Measurements from ENCODE around the gene CPA5. TPM values are rescaled to one million over a fixed set of nuclear protein-coding genes. Genes with fewer than 3 reads are reported as not detected.

Gene CPA5
- polyA plus RNA-seq, 1 of the 3 experiments (the other 2 are of a cell fraction): 1.3 TPM

GRCh38 chr7:130365088-130365487 is 20.5 kb downstream of the CPA5 start (continued):
- TF ChIP-seq EZH2phosphoT487 (IDR thresholded peaks at IDR 0.05; ENCODE audit: borderline replicate concordance, low read depth) (no peak), YY1 (IDR thresholded peaks at IDR 0.05; ENCODE audit: low read depth) (no peak)

DNA sequence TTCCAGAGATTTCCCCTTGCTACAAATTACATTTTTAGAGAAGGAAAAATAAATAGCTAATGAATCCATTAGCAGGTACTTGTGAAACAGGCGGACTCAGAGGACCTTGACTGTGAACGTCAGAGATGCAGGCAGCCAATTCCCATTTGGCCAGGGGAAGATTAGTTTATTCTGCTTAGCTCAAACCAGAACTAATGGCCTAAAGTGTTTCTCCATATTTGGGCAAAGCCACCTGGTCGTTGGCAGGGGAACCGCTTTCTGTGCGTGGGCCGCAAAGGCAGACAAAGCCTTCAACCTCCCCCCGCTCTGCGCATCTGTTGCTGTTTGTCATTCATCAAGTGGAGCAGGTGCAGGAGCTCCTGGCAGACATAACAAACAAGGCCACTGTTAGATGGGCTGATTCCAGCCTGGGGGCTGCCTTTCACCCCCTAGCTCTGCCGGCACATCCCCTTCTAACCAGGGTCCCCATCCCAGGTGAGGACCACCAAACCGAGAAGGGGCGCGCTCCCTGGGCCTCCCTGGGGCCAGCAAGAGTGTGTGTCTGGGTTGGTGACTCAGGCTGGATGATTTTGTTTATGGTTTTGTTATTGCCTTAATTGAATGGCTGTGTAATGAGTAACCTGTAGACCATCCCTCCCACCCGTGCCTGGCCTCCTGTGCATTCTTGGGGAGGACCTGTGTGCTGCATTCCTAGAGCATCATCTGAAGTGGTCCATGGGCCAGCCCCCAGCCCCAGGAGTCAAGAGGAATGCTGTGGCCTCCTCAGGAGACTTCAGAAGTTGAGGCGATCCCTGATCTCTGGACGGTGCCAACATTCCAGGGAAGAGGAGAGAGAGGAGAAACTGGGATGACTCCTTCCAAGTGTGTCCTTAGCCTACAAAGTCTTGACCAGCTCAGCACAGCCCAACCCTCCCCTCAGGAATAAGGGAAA is 21.2 kb downstream of the CPA5 start:
- Histone ChIP-seq H2AFZ (ENCODE audit: low read depth) (no peak overlapping the region), H3K9me3 (no peaks in the 10 kb centered on the region), H3K27me3 (ENCODE audit: insufficient read depth) (no peaks in the 10 kb centered on the region), H3F3A (replicated peaks; ENCODE audit: insufficient read depth) (peaks cover 13% of the 10 kb centered on the region), H3K4me1 (ENCODE audit: control insufficient read depth in 1 of 2, insufficient read depth in 2 of 2, low read depth in 1 of 2, low read length in 1 of 2) (peaks cover 47 to 66% of the 10 kb centered on the region in 2 experiments), H3K9ac (no peak overlapping the region), H3K4me3 (ENCODE audit: low read depth in 2 of 2, low read length in 1 of 2) (no peak overlapping the region), H3K9me2 (no peaks in the 10 kb centered on the region), H4K20me1 (ENCODE audit: insufficient read depth) (no peaks in the 10 kb centered on the region), H3K79me2 (ENCODE audit: insufficient read depth) (no peaks in the 10 kb centered on the region), H3K27ac (ENCODE audit: low read depth in 2 of 2, low read length in 1 of 2) (peak overlapping the region in 1 of 2 experiments; percentile 96; a peak in 2 of 4 replicates), H3K36me3 (replicated peaks in 1 of 2; ENCODE audit: control insufficient read depth in 1 of 2, insufficient read depth in 2 of 2, low read length in 1 of 2) (no peaks in the 10 kb centered on the region), H3K4me2 (peak overlapping the region; percentile 26)
- DNase-seq: peak; percentile 73
- ChIA-PET POLR2A (interaction anchor here (1.0 kb wide), 1 partner anchor 160 kb away, joined by 5 read pairs; the partner anchor contains the start of gene TMEM209), CTCF (interaction anchor here (1.0 kb wide), 1 partner anchor 27 kb away, joined by 3 read pairs; no protein-coding TSS in a partner anchor)
- WGBS (ENCODE audit: low lambda C conversion rate): 76% methylated on average over 15 of the region's 15 CpGs
- peak; percentile 56; the same call in 1 of the 2 replicates for TF ChIP-seq TCF12 (IDR thresholded peaks at IDR 0.05)
- no peak; a peak in 1 of 4 replicates for TF ChIP-seq EP300 (IDR thresholded peaks at IDR 0.05; ENCODE audit: borderline replicate concordance in 1 of 2, low read depth in 1 of 2, low read length in 1 of 2)
- no peak for TF ChIP-seq FOXM1 (IDR thresholded peaks at IDR 0.05; ENCODE audit: low read depth)
- peak; percentile 54; the same call in 1 of the 2 replicates for TF ChIP-seq JUND (IDR thresholded peaks at IDR 0.05)
- TF ChIP-seq, protein P1, sequence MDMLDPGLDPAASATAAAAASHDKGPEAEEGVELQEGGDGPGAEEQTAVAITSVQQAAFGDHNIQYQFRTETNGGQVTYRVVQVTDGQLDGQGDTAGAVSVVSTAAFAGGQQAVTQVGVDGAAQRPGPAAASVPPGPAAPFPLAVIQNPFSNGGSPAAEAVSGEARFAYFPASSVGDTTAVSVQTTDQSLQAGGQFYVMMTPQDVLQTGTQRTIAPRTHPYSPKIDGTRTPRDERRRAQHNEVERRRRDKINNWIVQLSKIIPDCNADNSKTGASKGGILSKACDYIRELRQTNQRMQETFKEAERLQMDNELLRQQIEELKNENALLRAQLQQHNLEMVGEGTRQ (IDR thresholded peaks at IDR 0.05; ENCODE audit: borderline replicate concordance, low read depth, low read length): no peak
- no peak for TF ChIP-seq CTCF (IDR thresholded peaks at IDR 0.05)
- TF ChIP-seq MXI1 (IDR thresholded peaks at IDR 0.05; ENCODE audit: low read depth, low read length): 0 out of 2 replicates have a peak, but pooled peaks have one; percentile 13
- TF ChIP-seq, protein P2, sequence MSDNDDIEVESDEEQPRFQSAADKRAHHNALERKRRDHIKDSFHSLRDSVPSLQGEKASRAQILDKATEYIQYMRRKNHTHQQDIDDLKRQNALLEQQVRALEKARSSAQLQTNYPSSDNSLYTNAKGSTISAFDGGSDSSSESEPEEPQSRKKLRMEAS (IDR thresholded peaks at IDR 0.05; ENCODE audit: low read depth): no peak
- TF ChIP-seq YY1 (IDR thresholded peaks at IDR 0.05; ENCODE audit: low read depth): no peak
- no peak for TF ChIP-seq RFX5 (IDR thresholded peaks at IDR 0.05; ENCODE audit: low read length)
- TF ChIP-seq POLR2AphosphoS5 (IDR thresholded peaks at IDR 0.05; ENCODE audit: low read depth, low read length): no peak
- TF ChIP-seq USF1 (IDR thresholded peaks at IDR 0.05; ENCODE audit: borderline replicate concordance, low read depth): no peak
- TF ChIP-seq GATA2 (CRISPR knock-in tag; IDR thresholded peaks at IDR 0.05): peak; percentile 69
- no peak for TF ChIP-seq REST (IDR thresholded peaks at IDR 0.05; ENCODE audit: low read depth, low read length)
- TF ChIP-seq, protein P3, sequence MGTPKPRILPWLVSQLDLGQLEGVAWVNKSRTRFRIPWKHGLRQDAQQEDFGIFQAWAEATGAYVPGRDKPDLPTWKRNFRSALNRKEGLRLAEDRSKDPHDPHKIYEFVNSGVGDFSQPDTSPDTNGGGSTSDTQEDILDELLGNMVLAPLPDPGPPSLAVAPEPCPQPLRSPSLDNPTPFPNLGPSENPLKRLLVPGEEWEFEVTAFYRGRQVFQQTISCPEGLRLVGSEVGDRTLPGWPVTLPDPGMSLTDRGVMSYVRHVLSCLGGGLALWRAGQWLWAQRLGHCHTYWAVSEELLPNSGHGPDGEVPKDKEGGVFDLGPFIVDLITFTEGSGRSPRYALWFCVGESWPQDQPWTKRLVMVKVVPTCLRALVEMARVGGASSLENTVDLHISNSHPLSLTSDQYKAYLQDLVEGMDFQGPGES (IDR thresholded peaks at IDR 0.05; ENCODE audit: low read depth, low read length): no peak
- TF ChIP-seq RCOR1 (IDR thresholded peaks at IDR 0.05; ENCODE audit: low read length): peak; percentile 50; the same call in 1 of the 2 replicates
- TF ChIP-seq SMC3 (IDR thresholded peaks at IDR 0.05; ENCODE audit: low read depth, low read length): no peak
- no peak for TF ChIP-seq RXRA (IDR thresholded peaks at IDR 0.05; ENCODE audit: borderline replicate concordance, low read depth)
- peak; percentile 65; the same call in 1 of the 2 replicates for TF ChIP-seq TEAD4 (IDR thresholded peaks at IDR 0.05; ENCODE audit: borderline replicate concordance, insufficient read depth)
- TF ChIP-seq GABPA (IDR thresholded peaks at IDR 0.05; ENCODE audit: low read depth): no peak

Measured in SK-N-SH (cell line).